ENCODE measurements around the gene ANXA3.

DNA sequence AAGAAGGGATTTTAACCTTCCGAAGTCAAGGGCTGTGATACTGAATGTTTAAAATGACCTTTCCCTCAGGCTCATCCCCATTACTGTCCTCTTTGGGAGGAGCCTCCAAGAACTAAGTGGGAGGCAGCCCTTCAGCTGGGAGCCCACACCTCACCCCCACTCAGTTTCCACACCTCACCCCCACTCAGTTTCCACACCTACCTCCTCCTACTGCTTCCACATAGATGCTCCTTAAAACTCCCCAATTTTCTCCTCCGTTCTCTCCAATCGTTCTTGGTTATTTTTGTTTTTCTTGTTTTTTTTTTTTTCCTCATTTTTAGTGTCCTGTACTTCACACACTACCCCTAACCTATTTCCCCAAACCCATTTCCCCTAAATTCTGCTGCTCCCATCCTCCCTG is 31.6 kb upstream of the ANXA3 start:
- TF ChIP-seq, protein P1, sequence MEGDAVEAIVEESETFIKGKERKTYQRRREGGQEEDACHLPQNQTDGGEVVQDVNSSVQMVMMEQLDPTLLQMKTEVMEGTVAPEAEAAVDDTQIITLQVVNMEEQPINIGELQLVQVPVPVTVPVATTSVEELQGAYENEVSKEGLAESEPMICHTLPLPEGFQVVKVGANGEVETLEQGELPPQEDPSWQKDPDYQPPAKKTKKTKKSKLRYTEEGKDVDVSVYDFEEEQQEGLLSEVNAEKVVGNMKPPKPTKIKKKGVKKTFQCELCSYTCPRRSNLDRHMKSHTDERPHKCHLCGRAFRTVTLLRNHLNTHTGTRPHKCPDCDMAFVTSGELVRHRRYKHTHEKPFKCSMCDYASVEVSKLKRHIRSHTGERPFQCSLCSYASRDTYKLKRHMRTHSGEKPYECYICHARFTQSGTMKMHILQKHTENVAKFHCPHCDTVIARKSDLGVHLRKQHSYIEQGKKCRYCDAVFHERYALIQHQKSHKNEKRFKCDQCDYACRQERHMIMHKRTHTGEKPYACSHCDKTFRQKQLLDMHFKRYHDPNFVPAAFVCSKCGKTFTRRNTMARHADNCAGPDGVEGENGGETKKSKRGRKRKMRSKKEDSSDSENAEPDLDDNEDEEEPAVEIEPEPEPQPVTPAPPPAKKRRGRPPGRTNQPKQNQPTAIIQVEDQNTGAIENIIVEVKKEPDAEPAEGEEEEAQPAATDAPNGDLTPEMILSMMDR (IDR thresholded peaks at IDR 0.05; ENCODE audit: poor library complexity, severe bottlenecking) = no peak
- no peak for TF ChIP-seq EZH2 (IDR thresholded peaks at IDR 0.05; ENCODE audit: borderline replicate concordance, insufficient read depth, low read length, poor library complexity, severe bottlenecking)

All from neural cell (in vitro differentiated cells).